ENCODE results near the gene CEPT1. TPM values are rescaled to one million over a fixed set of nuclear protein-coding genes. Genes with fewer than 3 reads are reported as not detected.
"Not testable (repeated sequence)": the region's sequence is repeated elsewhere in the genome, so short reads cannot be mapped to it uniquely, and the experiment has no call there.

The CEPT1 gene
- total and polyA plus RNA-seq, 2 of the 13 experiments (the other 11 are each of a cell fraction or from before 2014, with no cell fraction given), result 35.7 to 48.2 TPM

- H3K4me3 ChIP-seq (replicated peaks in 1 of 3; ENCODE audit: insufficient read depth in 1 of 3, low read depth in 2 of 3, low read length in 3 of 3); H3K27ac ChIP-seq (ENCODE audit: extremely low read length, insufficient read depth, low read length); in situ Hi-C loops (cut with HindIII; ENCODE audit: extremely low pct_ligation_motif_present, low pct_unique_long_range_greater_than_20kb); H3K4me2 ChIP-seq (ENCODE audit: low read depth, low read length); POLR2A ChIA-PET; H3K27me3 ChIP-seq (ENCODE audit: control insufficient read depth in 1 of 2, insufficient read depth in 2 of 2, low read length in 2 of 2); H3K9me3 ChIP-seq (ENCODE audit: low read length); H3K36me3 ChIP-seq (replicated peaks in 1 of 2; ENCODE audit: control insufficient read depth in 1 of 2, insufficient read depth in 2 of 2, low read length in 2 of 2); BruUV-seq (replicated peaks); DNase-seq (ENCODE audit: low spot score); H3K79me2 ChIP-seq (ENCODE audit: insufficient read depth, low read length); H3K9ac ChIP-seq (ENCODE audit: insufficient read depth, low read depth, low read length); CTCF ChIA-PET (ENCODE audit: low intra/inter-chr PET ratio, low total read pairs); H4K20me1 ChIP-seq (ENCODE audit: insufficient read depth, low read length); FAIRE-seq; intact Hi-C loops (cut with micrococcal nuclease; ENCODE audit: unreplicated experiment); H2AFZ ChIP-seq (ENCODE audit: low read length); ATAC-seq: not testable (repeated sequence)
- peaks cover 17% of the 10 kb centered on the region; the same call in 1 of the 2 replicates for H3K4me1 ChIP-seq (ENCODE audit: insufficient read depth, low read length)
- WGBS (ENCODE audit: low lambda C conversion rate), result 19% methylated on average over 3 of the region's 3 CpGs
Observed at GRCh38 chr1:111095421-111095820, 44.6 kb upstream of the CEPT1 start.

DNA sequence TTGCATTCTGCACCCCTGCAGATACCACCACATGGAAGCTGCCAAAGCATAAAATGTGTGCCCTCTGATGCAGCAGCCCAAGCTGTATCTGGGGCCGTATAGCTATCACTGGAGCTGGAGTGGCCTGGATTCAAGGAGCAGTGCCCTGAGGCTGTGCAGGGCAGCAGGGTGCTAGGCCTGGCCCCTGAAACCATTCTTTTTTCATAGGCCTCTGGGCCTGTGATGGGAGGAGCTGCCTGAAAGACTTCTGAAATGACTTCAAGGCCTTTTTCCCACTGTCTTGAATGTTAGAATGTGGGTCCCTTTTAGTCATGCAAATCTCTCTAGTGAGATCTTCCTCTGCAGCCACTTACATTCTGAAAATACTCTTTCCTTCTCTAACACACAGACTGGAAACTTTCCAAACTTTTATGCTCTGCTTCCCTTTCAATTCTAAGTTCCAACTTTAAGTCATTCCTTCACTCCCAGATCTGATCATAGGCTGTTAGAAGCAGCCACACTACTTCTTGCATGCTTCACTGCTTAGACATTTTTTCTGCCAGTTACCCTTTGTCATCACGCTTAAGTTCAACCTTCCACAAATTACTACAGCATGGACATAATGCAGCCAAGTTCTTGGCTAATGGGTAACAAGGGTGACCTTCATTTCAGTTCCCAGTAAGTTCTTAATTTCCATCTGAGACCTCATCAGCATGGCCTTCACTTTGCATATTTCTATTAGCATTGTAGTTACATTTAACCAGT is 42.5 kb upstream of the CEPT1 start:
- DNase-seq (ENCODE audit: low spot score), result no peak
- Histone ChIP-seq H3K4me2 (ENCODE audit: low read depth, low read length) (no peak overlapping the region), H3K36me3 (replicated peaks in 1 of 2; ENCODE audit: control insufficient read depth in 1 of 2, insufficient read depth in 2 of 2, low read length in 2 of 2) (no peaks in the 10 kb centered on the region), H3K4me3 (replicated peaks in 1 of 3; ENCODE audit: insufficient read depth in 1 of 3, low read depth in 2 of 3, low read length in 3 of 3) (no peak overlapping the region), H3K27ac (ENCODE audit: extremely low read length, insufficient read depth, low read length) (no peak overlapping the region), H3K79me2 (ENCODE audit: insufficient read depth, low read length) (no peaks in the 10 kb centered on the region), H3K4me1 (ENCODE audit: insufficient read depth, low read length) (peaks cover 29% of the 10 kb centered on the region), H4K20me1 (ENCODE audit: insufficient read depth, low read length) (no peaks in the 10 kb centered on the region), H3K9ac (ENCODE audit: insufficient read depth, low read depth, low read length) (no peak overlapping the region), H3K9me3 (ENCODE audit: low read length) (peaks cover 18% of the 10 kb centered on the region), H2AFZ (ENCODE audit: low read length) (no peak overlapping the region), H3K27me3 (ENCODE audit: control insufficient read depth in 1 of 2, insufficient read depth in 2 of 2, low read length in 2 of 2) (no peaks in the 10 kb centered on the region)
- POLR2A ChIA-PET, result no interaction called here
- intact Hi-C loops (cut with micrococcal nuclease; ENCODE audit: unreplicated experiment), result no loop called here
- FAIRE-seq, result no peak
- BruUV-seq (replicated peaks), result no TSS peak
- in situ Hi-C loops (cut with HindIII; ENCODE audit: extremely low pct_ligation_motif_present, low pct_unique_long_range_greater_than_20kb), result no loop called here
- WGBS (ENCODE audit: low lambda C conversion rate), result 62% methylated on average over 2 of the region's 2 CpGs
- no peak for TF ChIP-seq ZNF3 (CRISPR knock-in tag; IDR thresholded peaks at IDR 0.05)
- no peak for TF ChIP-seq SAP130 (CRISPR knock-in tag; IDR thresholded peaks at IDR 0.05; ENCODE audit: low read depth)
- TF ChIP-seq ZNF468 (CRISPR knock-in tag; IDR thresholded peaks at IDR 0.05), result no peak
- no peak for TF ChIP-seq TGIF2 (CRISPR knock-in tag; IDR thresholded peaks at IDR 0.05)
- no peak for TF ChIP-seq HIVEP1 (CRISPR knock-in tag; IDR thresholded peaks at IDR 0.05)
- TF ChIP-seq ZNF614 (CRISPR knock-in tag; IDR thresholded peaks at IDR 0.05; ENCODE audit: borderline replicate concordance), result no peak
- no peak for TF ChIP-seq TRAFD1 (CRISPR knock-in tag; IDR thresholded peaks at IDR 0.05; ENCODE audit: borderline replicate concordance)
- no peak for TF ChIP-seq ZNF101 (CRISPR knock-in tag; IDR thresholded peaks at IDR 0.05; ENCODE audit: borderline replicate concordance, low read depth)
- no peak for TF ChIP-seq TFDP2 (CRISPR knock-in tag; IDR thresholded peaks at IDR 0.05)
- TF ChIP-seq NFE2L2 (IDR thresholded peaks at IDR 0.05; ENCODE audit: low read length), result no peak
- TF ChIP-seq ZBTB7A (CRISPR knock-in tag; IDR thresholded peaks at IDR 0.05), result no peak
- TF ChIP-seq ZNF335 (CRISPR knock-in tag; IDR thresholded peaks at IDR 0.05), result no peak
- TF ChIP-seq ZFP36L2 (CRISPR knock-in tag; IDR thresholded peaks at IDR 0.05), result no peak
- TF ChIP-seq MZF1 (CRISPR knock-in tag; IDR thresholded peaks at IDR 0.05; ENCODE audit: borderline replicate concordance), result no peak
- no peak for TF ChIP-seq ATAD3A (CRISPR knock-in tag; IDR thresholded peaks at IDR 0.05)
- no peak for TF ChIP-seq ZSCAN29 (CRISPR knock-in tag; conservative IDR thresholded peaks at IDR 0.05)
- TF ChIP-seq KLF12 (CRISPR knock-in tag; IDR thresholded peaks at IDR 0.05; ENCODE audit: borderline replicate concordance), result no peak
- CTCF ChIA-PET (ENCODE audit: low intra/inter-chr PET ratio, low total read pairs), result no interaction called here
- no peak for ATAC-seq

Data from HepG2 (cell line).